ENCODE results near the gene TBC1D13. TPM values are rescaled to one million over a fixed set of nuclear protein-coding genes. Genes with fewer than 3 reads are reported as not detected.

Gene TBC1D13
- total and polyA plus RNA-seq, 2 of the 4 experiments (the other 2 are of a cell fraction) = 9.1 to 26.4 TPM

DNA sequence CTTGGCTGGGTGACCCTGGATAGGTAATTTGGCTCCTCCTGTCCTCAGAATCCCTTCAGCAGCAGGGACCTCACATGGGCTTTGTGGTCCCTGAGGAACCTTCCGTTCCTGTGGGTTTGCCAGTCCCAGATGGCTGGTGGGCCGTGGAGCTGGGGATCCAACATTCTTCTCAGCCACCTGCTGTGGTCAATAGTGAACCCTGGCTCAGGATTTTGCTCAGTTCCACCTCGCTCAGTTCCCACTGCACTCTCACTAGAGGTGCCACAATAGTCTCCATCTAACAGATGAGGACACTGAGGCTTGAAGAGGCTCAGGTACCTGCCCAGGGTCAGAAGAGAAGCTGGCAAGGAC, 59.6 kb downstream of the TBC1D13 start:
- intact Hi-C loops (cut with micrococcal nuclease) = no loop called here
- 0 out of 2 replicates have a peak, but pooled peaks cover 3% of the 10 kb centered on the region for H3K9me1 ChIP-seq (ENCODE audit: insufficient read depth, low read length)
- WGBS, 2 experiments (ENCODE audit: extremely low coverage in 2 of 2, insufficient read length in 1 of 2) = no CpG with 5 or more reads among the region's 3 CpGs
- no peak overlapping the region for H2BK5ac ChIP-seq (ENCODE audit: low read depth, low read length, poor library complexity, severe bottlenecking)
- CTCF ChIA-PET = no interaction called here
- H3K27me3 ChIP-seq (ENCODE audit: control insufficient read depth, insufficient read depth, low read length) = no peaks in the 10 kb centered on the region
- no peak overlapping the region for H3K9ac ChIP-seq (ENCODE audit: low read depth, low read length)
- H3K4ac ChIP-seq (ENCODE audit: low read depth, low read length) = no peak overlapping the region
- no peak overlapping the region for H2AFZ ChIP-seq (replicated peaks; ENCODE audit: low read length, poor library complexity)
- H3K4me3 ChIP-seq (ENCODE audit: insufficient read depth, low read depth, low read length) = no peak overlapping the region
- peaks cover 2% of the 10 kb centered on the region for H3K9me3 ChIP-seq (ENCODE audit: control insufficient read depth, insufficient read depth, low read length)
- no peak overlapping the region for H2BK20ac ChIP-seq (ENCODE audit: low read depth, low read length)
- H4K20me1 ChIP-seq (ENCODE audit: insufficient read depth, low read length) = no peaks in the 10 kb centered on the region; the same call in 1 of the 2 replicates
- ATAC-seq (ENCODE audit: low read depth) (no peak), DNase-seq (no peak)
- no peak overlapping the region for H4K5ac ChIP-seq (ENCODE audit: low read depth, low read length)
- H3K23ac ChIP-seq (ENCODE audit: low read depth, low read length) = no peak overlapping the region
- no peak overlapping the region for H3K14ac ChIP-seq (replicated peaks; ENCODE audit: low read depth, low read length)
- H2BK120ac ChIP-seq (ENCODE audit: low read depth, low read length) = no peak overlapping the region
- no peak overlapping the region for H3K18ac ChIP-seq (ENCODE audit: low read depth, low read length)
- no peak overlapping the region for H3K4me2 ChIP-seq (ENCODE audit: low read depth, low read length)
- H4K8ac ChIP-seq (ENCODE audit: low read depth in 2 of 2, low read length in 2 of 2) = no peak overlapping the region
- no peak overlapping the region for H3K56ac ChIP-seq (ENCODE audit: extremely low read depth, insufficient read depth, low read length)
- dilution Hi-C loops (cut with HindIII; ENCODE audit: low sequenced_read_pairs, unreplicated experiment) = no loop called here
- peaks cover 0 to 14% of the 10 kb centered on the region in 2 experiments; a peak in 2 of 4 replicates for H3K79me1 ChIP-seq (ENCODE audit: low read depth in 1 of 2, low read length in 2 of 2)
- no TSS peak for BruUV-seq (replicated peaks)
- no peak overlapping the region for H2AK5ac ChIP-seq (ENCODE audit: low read depth, low read length)
- peaks cover 3% of the 10 kb centered on the region; the same call in 1 of the 2 replicates for H3K36me3 ChIP-seq (ENCODE audit: control insufficient read depth, insufficient read depth, low read length)
- TF ChIP-seq RFX5 (IDR thresholded peaks at IDR 0.05; ENCODE audit: low read depth, low read length) (no peak), CHD1 (IDR thresholded peaks at IDR 0.05; ENCODE audit: low read depth, low read length) (no peak), RAD21 (IDR thresholded peaks at IDR 0.05; ENCODE audit: low read length) (no peak)
- in situ Hi-C loops (cut with MboI; ENCODE audit: low sequenced_read_pairs) = no loop called here
- POLR2A ChIA-PET (ENCODE audit: unreplicated experiment) = no interaction called here
- H2BK15ac ChIP-seq (ENCODE audit: low read depth, low read length) = no peak overlapping the region
- no peaks in the 10 kb centered on the region for H3K4me1 ChIP-seq (ENCODE audit: control insufficient read depth, insufficient read depth, low read length)
- no peak overlapping the region for H4K91ac ChIP-seq (ENCODE audit: insufficient read depth, low read depth, low read length)
- H3K27ac ChIP-seq (ENCODE audit: insufficient read depth, low read length) = no peak overlapping the region
- no peak overlapping the region for H2AK9ac ChIP-seq (replicated peaks; ENCODE audit: low read depth, low read length, poor library complexity)

Measured in IMR-90 (cell line).